Neuronal stem cell (in vitro differentiated cells): ENCODE measurements around the gene APOC1.

Experiments
- DNase-seq: peaks from one replicate; pipeline ENCODE4 v3.0.0-alpha.2; 2013; ENCODE audit warnings: low spot score
- H2AFZ ChIP-seq: one replicate; pipeline ENCODE4 v1.6.1; 2013; ENCODE audit warnings: mild to moderate bottlenecking, low read length, inconsistent platforms
- H2AK5ac ChIP-seq: 2 replicates; pipeline ENCODE4 v1.6.1; 2013; ENCODE audit warnings: low read depth, mild to moderate bottlenecking, inconsistent platforms, low read length, moderate library complexity, mixed read lengths
- H2BK120ac ChIP-seq: 2 replicates; pipeline ENCODE4 v1.6.1; 2013; ENCODE audit warnings: low read depth, mild to moderate bottlenecking, inconsistent platforms, low read length, moderate library complexity, mixed read lengths
- H2BK12ac ChIP-seq: one replicate; pipeline ENCODE4 v1.6.1; 2013; ENCODE audit warnings: low read length, inconsistent platforms
- H2BK15ac ChIP-seq: 2 replicates; pipeline ENCODE4 v1.6.1; 2013; ENCODE audit warnings: mild to moderate bottlenecking, low read length, inconsistent platforms, mixed read lengths
- H2BK5ac ChIP-seq: one replicate; pipeline ENCODE4 v1.6.1; 2013; ENCODE audit warnings: inconsistent platforms, mild to moderate bottlenecking, low read length, moderate library complexity
- H3K14ac ChIP-seq: one replicate; pipeline ENCODE4 v1.6.1; 2013; ENCODE audit warnings: low read length, inconsistent platforms
- H3K18ac ChIP-seq: 2 replicates; pipeline ENCODE4 v1.6.1; 2013; ENCODE audit warnings: low read length, inconsistent platforms
- H3K23ac ChIP-seq: 2 replicates; pipeline ENCODE4 v1.6.1; 2013; ENCODE audit warnings: low read depth, mild to moderate bottlenecking, mixed read lengths, low read length, inconsistent platforms; ENCODE audit not compliant: poor library complexity
- H3K27ac ChIP-seq: replicated peaks from 3 replicates; pipeline ENCODE4 v1.5.1; 2013; ENCODE audit warnings: low read length, inconsistent platforms
- H3K27me3 ChIP-seq, 3 experiments: 2 replicates each; pipeline ENCODE4 v1.6.1; 2013; ENCODE audit warnings: low read length in 3 of 3, mild to moderate bottlenecking in 2 of 3, inconsistent platforms in 1 of 3, low read depth in 1 of 3, mixed read lengths in 1 of 3, moderate library complexity in 1 of 3; ENCODE audit not compliant: control insufficient read depth in 3 of 3, insufficient read depth in 3 of 3
- H3K36me3 ChIP-seq, 2 donors: replicated peaks in 1 of 2; 2 replicates each; pipeline ENCODE4 v1.6.1; 2013; ENCODE audit warnings: low read length in 2 of 2; ENCODE audit not compliant: control insufficient read depth in 2 of 2, insufficient read depth in 2 of 2
- H3K4ac ChIP-seq: 2 replicates; pipeline ENCODE4 v1.6.1; 2013; ENCODE audit warnings: inconsistent platforms, mild to moderate bottlenecking, low read length, moderate library complexity
- H3K4me1 ChIP-seq, 2 donors: 1 replicate in 1 of 2; 2 replicates in 1 of 2; pipeline ENCODE4 v1.6.1; 2013; ENCODE audit warnings: low read length in 2 of 2, low read depth in 1 of 2; ENCODE audit not compliant: control insufficient read depth in 2 of 2, insufficient read depth in 1 of 2
- H3K4me2 ChIP-seq: one replicate; pipeline ENCODE4 v1.6.1; 2013; ENCODE audit warnings: mild to moderate bottlenecking, low read length, inconsistent platforms; ENCODE audit not compliant: insufficient read depth, poor library complexity, severe bottlenecking
- H3K4me3 ChIP-seq, 2 donors: 2 replicates each; pipeline ENCODE4 v1.5.1; 2013; ENCODE audit warnings: low read length in 2 of 2, mild to moderate bottlenecking in 2 of 2, inconsistent platforms in 1 of 2, moderate library complexity in 1 of 2
- H3K79me1 ChIP-seq: one replicate; pipeline ENCODE4 v1.6.1; 2013; ENCODE audit warnings: low read depth, mild to moderate bottlenecking, inconsistent platforms, low read length, moderate library complexity
- H3K9ac ChIP-seq: one replicate; pipeline ENCODE4 v1.6.1; 2013; ENCODE audit warnings: mild to moderate bottlenecking, low read depth, low read length, inconsistent platforms; ENCODE audit not compliant: poor library complexity
- H3K9me3 ChIP-seq, 2 donors: replicated peaks in 1 of 2; 2 replicates each; pipeline versions ENCODE3 to v1.6.1; 2013; ENCODE audit warnings: low read length in 2 of 2, mild to moderate bottlenecking in 2 of 2, inconsistent platforms in 1 of 2, low read depth in 1 of 2, mixed read lengths in 1 of 2, moderate library complexity in 1 of 2; ENCODE audit not compliant: control insufficient read depth in 2 of 2, insufficient read depth in 1 of 2
- H4K8ac ChIP-seq: one replicate; pipeline ENCODE4 v1.6.1; 2013; ENCODE audit warnings: low read depth, mild to moderate bottlenecking, inconsistent platforms, low read length, moderate library complexity
- H4K91ac ChIP-seq: one replicate; pipeline ENCODE4 v1.6.1; 2013; ENCODE audit warnings: low read length, low read depth, mild to moderate bottlenecking, inconsistent platforms; ENCODE audit not compliant: poor library complexity
- WGBS, 2 donors: extraction: QIAGEN DNeasy Blood & Tissue Kit; methylation state at CpG; one replicate each; pipeline ENCODE4 v1.1.7; 2013; ENCODE audit warnings: missing lambda C conversion rate in 2 of 2, mixed read lengths in 1 of 2; ENCODE audit not compliant: insufficient read length in 2 of 2, insufficient replicate concordance in 1 of 2; ENCODE audit errors: extremely low coverage in 2 of 2; 5-methylcytosine and 5-hydroxymethylcytosine counted together

Gene APOC1

GRCh38 chr19:44948237-44948636 is 33.8 kb downstream of the APOC1 start:
- Histone ChIP-seq H2AK5ac (no peak overlapping the region), H2BK15ac (no peak overlapping the region), H2AFZ (no peak overlapping the region), H2BK120ac (no peak overlapping the region), H3K9ac (no peak overlapping the region), H3K23ac (no peak overlapping the region), H3K4me2 (no peak overlapping the region), H2BK5ac (no peak overlapping the region), H3K36me3 (peaks cover 3 to 5% of the 10 kb centered on the region in 2 donors), H3K9me3 (no peaks in the 10 kb centered on the region), H4K8ac (no peak overlapping the region), H3K4ac (no peak overlapping the region), H2BK12ac (no peak overlapping the region), H3K27ac (no peak overlapping the region), H3K4me3 (peak overlapping the region in 1 of 2 donors; percentile 50), H3K4me1 (no peaks in the 10 kb centered on the region), H3K79me1 (no peaks in the 10 kb centered on the region), H3K18ac (no peak overlapping the region), H3K14ac (no peak overlapping the region), H3K27me3 (no peaks in the 10 kb centered on the region), H4K91ac (no peak overlapping the region)
- WGBS, 2 donors, result no CpG with 5 or more reads among the region's 5 CpGs
- DNase-seq, result no peak

- H2BK5ac ChIP-seq, result no peak overlapping the region
- H3K14ac ChIP-seq, result no peak overlapping the region
- peaks cover 3 to 5% of the 10 kb centered on the region in 2 donors for H3K36me3 ChIP-seq
- no peak overlapping the region for H3K18ac ChIP-seq
- no peak overlapping the region for H4K91ac ChIP-seq
- no peak overlapping the region for H3K27ac ChIP-seq
- no peak overlapping the region for H2AK5ac ChIP-seq
- no peaks in the 10 kb centered on the region for H3K79me1 ChIP-seq
- no peak overlapping the region for H2BK15ac ChIP-seq
- H4K8ac ChIP-seq, result no peak overlapping the region
- no peak overlapping the region for H3K23ac ChIP-seq
- WGBS, 2 donors, result no CpG with 5 or more reads among the region's 5 CpGs
- no peak overlapping the region for H2BK120ac ChIP-seq
- no peak overlapping the region for H3K9ac ChIP-seq
- H2AFZ ChIP-seq, result no peak overlapping the region
- no peaks in the 10 kb centered on the region for H3K27me3 ChIP-seq
- H3K4me1 ChIP-seq, result peaks cover 0 to 3% of the 10 kb centered on the region in 2 donors
- DNase-seq, result no peak
- no peak overlapping the region for H3K4me2 ChIP-seq
- no peak overlapping the region for H3K4ac ChIP-seq
- H2BK12ac ChIP-seq, result no peak overlapping the region
- no peaks in the 10 kb centered on the region for H3K9me3 ChIP-seq
- no peak overlapping the region for H3K4me3 ChIP-seq
Observed at GRCh38 chr19:44948763-44949374, 34.5 kb downstream of the APOC1 start.

GRCh38 chr19:44949550-44949949 is 35.1 kb downstream of the APOC1 start:
- Histone ChIP-seq H3K14ac (no peak overlapping the region), H3K4me2 (no peak overlapping the region), H3K23ac (no peak overlapping the region), H2AFZ (no peak overlapping the region), H2AK5ac (no peak overlapping the region), H3K4me3 (no peak overlapping the region), H3K27ac (no peak overlapping the region), H4K91ac (no peak overlapping the region), H3K18ac (no peak overlapping the region), H4K8ac (no peak overlapping the region), H2BK120ac (no peak overlapping the region), H2BK5ac (no peak overlapping the region), H3K9me3 (no peaks in the 10 kb centered on the region), H3K4ac (peak overlapping the region; percentile 53), H2BK15ac (no peak overlapping the region), H2BK12ac (no peak overlapping the region), H3K36me3 (peaks cover 3 to 5% of the 10 kb centered on the region in 2 donors), H3K9ac (no peak overlapping the region), H3K27me3 (no peaks in the 10 kb centered on the region), H3K4me1 (peaks cover 0 to 3% of the 10 kb centered on the region in 2 donors), H3K79me1 (no peaks in the 10 kb centered on the region)
- no CpG with 5 or more reads among the region's 9 CpGs for WGBS, 2 donors
- DNase-seq, result no peak

- Histone ChIP-seq H2BK12ac (no peak overlapping the region), H3K14ac (no peak overlapping the region), H3K27me3 (no peaks in the 10 kb centered on the region), H2BK5ac (no peak overlapping the region), H3K4ac (no peak overlapping the region), H3K27ac (no peak overlapping the region), H2BK120ac (no peak overlapping the region), H3K4me1 (peaks cover 6 to 8% of the 10 kb centered on the region in 2 donors), H3K23ac (no peak overlapping the region), H3K4me3 (no peak overlapping the region), H2AFZ (peak overlapping the region; percentile 53), H4K91ac (peak overlapping the region; percentile 2), H3K18ac (no peak overlapping the region), H2BK15ac (peak overlapping the region; percentile 1), H4K8ac (no peak overlapping the region), H3K4me2 (no peak overlapping the region), H3K9me3 (no peaks in the 10 kb centered on the region), H3K36me3 (peaks cover 3 to 5% of the 10 kb centered on the region in 2 donors), H3K9ac (peak overlapping the region; percentile 63), H3K79me1 (peaks cover 9% of the 10 kb centered on the region), H2AK5ac (no peak overlapping the region)
- peak; percentile 82 for DNase-seq
- no CpG with 5 or more reads among the region's 13 CpGs for WGBS, 2 donors
Observed at GRCh38 chr19:44951179-44952159, 37.1 kb downstream of the APOC1 start.
